Measurements from ENCODE around the gene MYL3.

DNA sequence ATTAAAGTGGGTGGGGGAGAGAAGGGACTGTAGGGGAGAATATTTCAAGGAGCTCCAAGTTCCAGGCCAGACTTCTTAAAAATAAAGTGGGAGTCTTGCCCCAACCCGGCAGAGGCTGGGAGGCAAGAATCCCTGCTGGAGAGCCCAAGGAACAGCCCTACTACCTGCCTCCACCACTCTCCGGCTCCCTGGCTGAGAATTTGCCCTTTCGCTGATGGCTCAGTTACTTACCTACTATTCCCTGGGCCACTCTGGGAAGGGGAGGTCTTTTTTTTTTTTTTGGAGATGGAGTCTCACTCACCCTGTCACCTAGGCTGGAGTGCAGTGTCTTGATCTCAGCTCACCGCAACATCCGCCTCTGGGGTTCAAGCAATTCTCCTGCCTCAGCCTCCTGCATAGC lies 15.5 kb downstream of the MYL3 start:
- TF ChIP-seq, protein P1, sequence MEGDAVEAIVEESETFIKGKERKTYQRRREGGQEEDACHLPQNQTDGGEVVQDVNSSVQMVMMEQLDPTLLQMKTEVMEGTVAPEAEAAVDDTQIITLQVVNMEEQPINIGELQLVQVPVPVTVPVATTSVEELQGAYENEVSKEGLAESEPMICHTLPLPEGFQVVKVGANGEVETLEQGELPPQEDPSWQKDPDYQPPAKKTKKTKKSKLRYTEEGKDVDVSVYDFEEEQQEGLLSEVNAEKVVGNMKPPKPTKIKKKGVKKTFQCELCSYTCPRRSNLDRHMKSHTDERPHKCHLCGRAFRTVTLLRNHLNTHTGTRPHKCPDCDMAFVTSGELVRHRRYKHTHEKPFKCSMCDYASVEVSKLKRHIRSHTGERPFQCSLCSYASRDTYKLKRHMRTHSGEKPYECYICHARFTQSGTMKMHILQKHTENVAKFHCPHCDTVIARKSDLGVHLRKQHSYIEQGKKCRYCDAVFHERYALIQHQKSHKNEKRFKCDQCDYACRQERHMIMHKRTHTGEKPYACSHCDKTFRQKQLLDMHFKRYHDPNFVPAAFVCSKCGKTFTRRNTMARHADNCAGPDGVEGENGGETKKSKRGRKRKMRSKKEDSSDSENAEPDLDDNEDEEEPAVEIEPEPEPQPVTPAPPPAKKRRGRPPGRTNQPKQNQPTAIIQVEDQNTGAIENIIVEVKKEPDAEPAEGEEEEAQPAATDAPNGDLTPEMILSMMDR (conservative IDR thresholded peaks at IDR 0.05), result no peak
- no peak for TF ChIP-seq EZH2 (IDR thresholded peaks at IDR 0.05; ENCODE audit: low read depth)
